HG02943 (cell line): ENCODE measurements around the gene FAM161A.
A peak's percentile ranks its signal among the peaks of the same experiment; 100 is the strongest.
"Not testable (repeated sequence)": the region's sequence is repeated elsewhere in the genome, so short reads cannot be mapped to it uniquely, and the experiment has no call there.

Experiments
- ATAC-seq: cut with Tn5 transposase; IDR thresholded peaks from one replicate; pipeline ENCODE4 v1.9.1; 2021; ENCODE audit warnings: mild to moderate bottlenecking, low read depth, moderate library complexity; ENCODE audit not compliant: unreplicated experiment

FAM161A gene

GRCh38 chr2:61853847-61854563 lies at the start of gene FAM161A:
Gene FAM161A (minus strand): TSS chr2:61854060. CDS start chr2:61854041, 19 bp downstream.
- peak; percentile 73 for ATAC-seq

- ATAC-seq, result no peak
Measured at GRCh38 chr2:61900281-61900680, 46.4 kb upstream of the FAM161A start.

- ATAC-seq, result no peak
Measured at GRCh38 chr2:61898810-61899209, 45.0 kb upstream of the FAM161A start.

GRCh38 chr2:61888267-61889055 lies 34.6 kb upstream of the FAM161A start, which contains the start of gene CCT4:
Gene CCT4 (minus strand): TSS chr2:61888656. CDS start chr2:61888507, 149 bp downstream.
- ATAC-seq, result peak; percentile 72

GRCh38 chr2:61887717-61888266 lies 33.9 kb upstream of the FAM161A start:
- ATAC-seq, result peak; percentile 6

GRCh38 chr2:61885896-61886603 lies 32.2 kb upstream of the FAM161A start:
- ATAC-seq, result no peak

- ATAC-seq, result no peak
Measured at GRCh38 chr2:61882850-61883249, 29.0 kb upstream of the FAM161A start.

GRCh38 chr2:61879351-61879750 lies 25.5 kb upstream of the FAM161A start:
- ATAC-seq, result not testable (repeated sequence)

- ATAC-seq, result no peak
Measured at GRCh38 chr2:61878761-61879160, 24.9 kb upstream of the FAM161A start.

- ATAC-seq, result no peak
Measured at GRCh38 chr2:61877571-61878245, 23.8 kb upstream of the FAM161A start.

GRCh38 chr2:61876400-61876799 lies 22.5 kb upstream of the FAM161A start:
- ATAC-seq, result no peak

GRCh38 chr2:61866482-61867089 lies 12.7 kb upstream of the FAM161A start:
- ATAC-seq, result not testable (repeated sequence)

GRCh38 chr2:61862085-61862484 lies 8.2 kb upstream of the FAM161A start:
- ATAC-seq, result no peak

GRCh38 chr2:61857224-61857623 lies 3.4 kb upstream of the FAM161A start:
- ATAC-seq, result no peak

GRCh38 chr2:61855318-61855613 lies 1.4 kb upstream of the FAM161A start:
- ATAC-seq, result no peak

- peak; percentile 92 for ATAC-seq
Measured at GRCh38 chr2:61854564-61855317, 881 bp upstream of the FAM161A start.

- peak; percentile 50 for ATAC-seq
Measured at GRCh38 chr2:61853086-61853846, 594 bp downstream of the FAM161A start.

- ATAC-seq, result not testable (repeated sequence)
Measured at GRCh38 chr2:61851270-61851669, 2.6 kb downstream of the FAM161A start.
